GM12878 (cell line): Measurements from ENCODE around the gene FRMPD2. TPM values are rescaled to one million over a fixed set of nuclear protein-coding genes. Genes with fewer than 3 reads are reported as not detected.

Source experiments
- ATAC-seq: fragments of 200-7000 bp; cut with Tn5 transposase; 3 replicates; pipeline ENCODE4 v1.9.1; 2020; ENCODE audit warnings: mild to moderate bottlenecking, moderate library complexity
- BruUV-seq: library from RNA; stranded (reverse); fragments of 400-500 nt; replicated peaks from 2 replicates; lab custom pipeline; 2021; lab: Mats Ljungman, UMichigan
- CTCF ChIA-PET: fragments of 300-600 bp; sonication (Branson Sonifier 250); formaldehyde crosslinking; extraction: SDS; loops from one replicate; lab custom pipeline; 2021; ENCODE audit warnings: inconsistent platforms; lab: Yijun Ruan, JAX
- POLR2A ChIA-PET: fragments of 350-600 bp; formaldehyde crosslinking; extraction: SDS; loops from one replicate; lab custom pipeline; 2021; ENCODE audit warnings: inconsistent platforms; lab: Charles Lee
- RAD21 ChIA-PET: fragments of 300-600 bp; sonication (Branson Sonifier 250); formaldehyde crosslinking; loops from one replicate; lab custom pipeline; 2023; ENCODE audit warnings: antibody characterized with exemption; ENCODE audit not compliant: unreplicated experiment; lab: Charles Lee
- SMC1A ChIA-PET: fragments of 300-600 bp; sonication (Branson Sonifier 250); formaldehyde crosslinking; loops from one replicate; lab custom pipeline; 2023; ENCODE audit not compliant: unreplicated experiment, uncharacterized antibody; lab: Charles Lee
- DNase-seq: peaks from one replicate; pipeline ENCODE4 v3.0.0-alpha.2; 2011; ENCODE audit warnings: low read depth, low spot score
- FAIRE-seq: peaks from 3 replicates; lab custom pipeline; 2011; peaks lifted over from hg19 to GRCh38; lab: Jason Lieb, UNC
- H2AFZ ChIP-seq: 2 replicates; pipeline ENCODE4 v1.6.0; 2011; ENCODE audit warnings: low read depth, low read length, control low read depth; ENCODE audit not compliant: control insufficient read depth
- H3K27ac ChIP-seq: 2 replicates; pipeline ENCODE4 v1.5.1; 2011; ENCODE audit warnings: control low read depth; ENCODE audit not compliant: control insufficient read depth, insufficient read depth
- H3K27me3 ChIP-seq, 2 experiments: replicated peaks in 1 of 2; 2 replicates each; pipeline versions ENCODE4 v1.6.0 to v1.6.1; 2011; ENCODE audit warnings: low read length in 1 of 2; ENCODE audit not compliant: control insufficient read depth in 2 of 2, insufficient read depth in 2 of 2
- H3K36me3 ChIP-seq, 2 experiments: 2 replicates each; pipeline ENCODE4 v1.5.1; 2011; ENCODE audit warnings: low read length in 1 of 2; ENCODE audit not compliant: control insufficient read depth in 2 of 2, insufficient read depth in 2 of 2
- H3K4me1 ChIP-seq: 2 replicates; pipeline ENCODE4 v1.6.1; 2011; ENCODE audit warnings: mild to moderate bottlenecking, low read length, moderate library complexity, mixed read lengths; ENCODE audit not compliant: control insufficient read depth, insufficient read depth
- H3K4me2 ChIP-seq: 2 replicates; pipeline ENCODE4 v1.6.0; 2011; ENCODE audit warnings: control low read depth; ENCODE audit not compliant: control insufficient read depth, insufficient read depth
- H3K4me3 ChIP-seq: fragments of 200-600 bp; sonication (generic); 2 replicates; pipeline ENCODE4 v1.5.1; 2016
- H3K79me2 ChIP-seq: 2 replicates; pipeline ENCODE4 v1.6.0; 2011; ENCODE audit warnings: low read length; ENCODE audit not compliant: control insufficient read depth, insufficient read depth
- H3K9ac ChIP-seq: 2 replicates; pipeline ENCODE4 v1.8.0; 2011; ENCODE audit warnings: low read length, control low read depth, mixed read lengths; ENCODE audit not compliant: control insufficient read depth, insufficient read depth
- H3K9me3 ChIP-seq: replicated peaks from 3 replicates; pipeline ENCODE4 v1.5.1; 2011; ENCODE audit warnings: mild to moderate bottlenecking, low read length; ENCODE audit not compliant: control insufficient read depth, insufficient read depth
- H4K20me1 ChIP-seq: 2 replicates; pipeline ENCODE4 v1.6.0; 2011; ENCODE audit not compliant: control insufficient read depth, insufficient read depth
- ATF7 ChIP-seq: fragments of 450-650 bp; IDR thresholded peaks from 2 replicates; pipeline ENCODE4 v1.6.1; 2016; ENCODE audit warnings: low read depth, mild to moderate bottlenecking
- CBX3 ChIP-seq: fragments of 200-600 bp; sonication (generic); IDR thresholded peaks from 2 replicates; pipeline ENCODE4 v1.6.1; 2016; ENCODE audit warnings: low read depth, borderline replicate concordance
- GATAD2B ChIP-seq: fragments of 450-650 bp; conservative IDR thresholded peaks from 2 replicates; pipeline ENCODE4 v1.6.1; 2017; ENCODE audit warnings: low read depth, mild to moderate bottlenecking, moderate library complexity
- HDAC6 ChIP-seq: fragments of 200-600 bp; sonication (generic); IDR thresholded peaks from one replicate; pipeline ENCODE4 v1.8.0; 2017; ENCODE audit warnings: antibody characterized with exemption; ENCODE audit not compliant: unreplicated experiment
- KAT2A ChIP-seq: conservative IDR thresholded peaks from 2 replicates; pipeline ENCODE4 v1.6.1; 2011; ENCODE audit warnings: low read depth, low read length; ENCODE audit not compliant: control insufficient read depth
- MEF2A ChIP-seq: IDR thresholded peaks from 2 replicates; pipeline ENCODE4 v1.6.1; 2011; ENCODE audit warnings: low read depth, mild to moderate bottlenecking, low read length, moderate library complexity; ENCODE audit not compliant: insufficient read depth
- NFIC ChIP-seq: IDR thresholded peaks from 2 replicates; pipeline ENCODE4 v1.6.1; 2012; ENCODE audit warnings: low read depth, mild to moderate bottlenecking, inconsistent platforms, low read length, moderate library complexity
- NFYA ChIP-seq: IDR thresholded peaks from 2 replicates; pipeline ENCODE4 v1.6.1; 2011; ENCODE audit warnings: low read depth, mild to moderate bottlenecking, low read length, improper control_type of control experiment, borderline replicate concordance
- PML ChIP-seq: IDR thresholded peaks from 2 replicates; pipeline ENCODE4 v1.6.1; 2012; ENCODE audit warnings: low read length, inconsistent platforms
- POLR2A ChIP-seq: IDR thresholded peaks from 2 replicates; pipeline ENCODE4 v1.6.1; 2011; ENCODE audit warnings: low read depth, mild to moderate bottlenecking, low read length
- POLR2AphosphoS2 ChIP-seq: IDR thresholded peaks from 2 replicates; pipeline ENCODE4 v1.6.1; 2011; ENCODE audit warnings: low read depth, mild to moderate bottlenecking, low read length, improper control_type of control experiment, moderate library complexity
- POU2F2 ChIP-seq: IDR thresholded peaks from 3 replicates; pipeline ENCODE4 v1.6.1; 2011; ENCODE audit warnings: low read depth, mild to moderate bottlenecking, low read length, borderline replicate concordance
- RB1 ChIP-seq: fragments of 450-650 bp; formaldehyde crosslinking; IDR thresholded peaks from 2 replicates; pipeline ENCODE4 v1.6.1; 2017; ENCODE audit warnings: mild to moderate bottlenecking, borderline replicate concordance
- SMARCA5 ChIP-seq: fragments of 450-650 bp; IDR thresholded peaks from 2 replicates; pipeline ENCODE4 v1.6.1; 2017; ENCODE audit warnings: mild to moderate bottlenecking
- SPI1 ChIP-seq: IDR thresholded peaks from 2 replicates; pipeline ENCODE4 v1.6.1; 2011; ENCODE audit warnings: low read depth, mild to moderate bottlenecking, low read length, moderate library complexity, borderline replicate concordance; ENCODE audit not compliant: insufficient read depth
- STAT3 ChIP-seq: IDR thresholded peaks from 2 replicates; pipeline ENCODE4 v1.6.1; 2011; ENCODE audit warnings: low read depth, low read length, improper control_type of control experiment
- SUZ12 ChIP-seq: fragments of 200-600 bp; sonication (generic); IDR thresholded peaks from one replicate; pipeline ENCODE4 v1.6.1; 2018; ENCODE audit warnings: antibody characterized with exemption, mild to moderate bottlenecking; ENCODE audit not compliant: unreplicated experiment
- ZBTB11 ChIP-seq: fragments of 450-650 bp; formaldehyde crosslinking; IDR thresholded peaks from 2 replicates; pipeline ENCODE4 v1.5.0; 2022; ENCODE audit warnings: mild to moderate bottlenecking, missing genetic modification characterization
- ZNF622 ChIP-seq: fragments of 450-650 bp; IDR thresholded peaks from 2 replicates; pipeline ENCODE4 v1.6.1; 2017; ENCODE audit warnings: mild to moderate bottlenecking, inconsistent platforms
- in situ Hi-C: fragments of 300-500 bp; cut with MboI; formaldehyde crosslinking; loops from 9 replicates; pipeline ENCODE4 v1.14.3; 2018; ENCODE audit warnings: mixed read lengths
- intact Hi-C: fragments of 100-400 bp; cut with micrococcal nuclease; formaldehyde crosslinking; loops from one replicate; pipeline ENCODE4 v1.14.2; 2022; ENCODE audit not compliant: unreplicated experiment
- polyA plus RNA-seq, 11 experiments: library from polyadenylated mRNA; depleted of rRNA in 4 of 11; unstranded in 6 of 11; stranded (reverse) in 5 of 11; fragments of >200 nt; fragmentation: Nextera tagmentation in 4 of 11; fragmentation: Illumina TruSeq in 1 of 11; extraction: Ambion mirVana in 4 of 11; extraction: Trizol in 1 of 11; gene quantifications; 1 replicate in 1 of 11; 2 replicates in 10 of 11; pipeline versions ENCODE4 v1.2.1 to v1.2.3, GENCODE V29; 2011 to 2016; ENCODE audit warnings: inconsistent platforms in 2 of 11, missing spikeins in 2 of 11, low read depth in 1 of 11
- total RNA-seq, 4 experiments: library from RNA; depleted of rRNA in 3 of 4; stranded (reverse); fragments of >200 nt in 3 of 4; fragmentation: Illumina TruSeq in 1 of 4; extraction: Trizol in 1 of 4; gene quantifications; 2 replicates each; pipeline versions ENCODE4 v1.2.1 to v1.2.3, GENCODE V29; 2013 to 2021
- TF ChIP-seq, protein P1 (sequence below): fragments of 450-650 bp; IDR thresholded peaks from 2 replicates; pipeline ENCODE4 v1.6.1; 2017; ENCODE audit warnings: antibody characterized with exemption, mild to moderate bottlenecking, moderate library complexity

The FRMPD2 gene
- total and polyA plus RNA-seq, 10 of the 15 experiments (the other 5 are each of a cell fraction or from before 2014, with no cell fraction given): 0.38 to 5.7 (median 1.4) TPM

GRCh38 chr10:48241332-48241731 is 33.2 kb downstream of the FRMPD2 start:
- intact Hi-C loops: no loop called here

More at GRCh38 chr10:48241332-48241731, 33.2 kb downstream of the FRMPD2 start:
- no peaks in the 10 kb centered on the region for H3K27me3 ChIP-seq
- FAIRE-seq (no peak), ATAC-seq (no peak), DNase-seq (no peak)
- H2AFZ ChIP-seq: no peak overlapping the region
- H3K9me3 ChIP-seq: no peaks in the 10 kb centered on the region
- CTCF ChIA-PET: no interaction called here
- H3K4me1 ChIP-seq: no peaks in the 10 kb centered on the region
- RAD21 ChIA-PET: no interaction called here
- no peak for TF ChIP-seq POU2F2
- TF ChIP-seq ZNF622: no peak
- no peak for TF ChIP-seq SMARCA5
- no peak for TF ChIP-seq POLR2A
- no peak for TF ChIP-seq PML
- no peak for TF ChIP-seq GATAD2B
- TF ChIP-seq, protein P1, sequence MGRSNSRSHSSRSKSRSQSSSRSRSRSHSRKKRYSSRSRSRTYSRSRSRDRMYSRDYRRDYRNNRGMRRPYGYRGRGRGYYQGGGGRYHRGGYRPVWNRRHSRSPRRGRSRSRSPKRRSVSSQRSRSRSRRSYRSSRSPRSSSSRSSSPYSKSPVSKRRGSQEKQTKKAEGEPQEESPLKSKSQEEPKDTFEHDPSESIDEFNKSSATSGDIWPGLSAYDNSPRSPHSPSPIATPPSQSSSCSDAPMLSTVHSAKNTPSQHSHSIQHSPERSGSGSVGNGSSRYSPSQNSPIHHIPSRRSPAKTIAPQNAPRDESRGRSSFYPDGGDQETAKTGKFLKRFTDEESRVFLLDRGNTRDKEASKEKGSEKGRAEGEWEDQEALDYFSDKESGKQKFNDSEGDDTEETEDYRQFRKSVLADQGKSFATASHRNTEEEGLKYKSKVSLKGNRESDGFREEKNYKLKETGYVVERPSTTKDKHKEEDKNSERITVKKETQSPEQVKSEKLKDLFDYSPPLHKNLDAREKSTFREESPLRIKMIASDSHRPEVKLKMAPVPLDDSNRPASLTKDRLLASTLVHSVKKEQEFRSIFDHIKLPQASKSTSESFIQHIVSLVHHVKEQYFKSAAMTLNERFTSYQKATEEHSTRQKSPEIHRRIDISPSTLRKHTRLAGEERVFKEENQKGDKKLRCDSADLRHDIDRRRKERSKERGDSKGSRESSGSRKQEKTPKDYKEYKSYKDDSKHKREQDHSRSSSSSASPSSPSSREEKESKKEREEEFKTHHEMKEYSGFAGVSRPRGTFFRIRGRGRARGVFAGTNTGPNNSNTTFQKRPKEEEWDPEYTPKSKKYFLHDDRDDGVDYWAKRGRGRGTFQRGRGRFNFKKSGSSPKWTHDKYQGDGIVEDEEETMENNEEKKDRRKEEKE: no peak
- TF ChIP-seq SPI1: no peak
- TF ChIP-seq NFYA: no peak
- no peak for TF ChIP-seq RB1
- TF ChIP-seq NFIC: no peak
- no peak for TF ChIP-seq CBX3
- no peak for TF ChIP-seq MEF2A
- no peak for TF ChIP-seq SUZ12
- no peak for TF ChIP-seq KAT2A
- TF ChIP-seq HDAC6: no peak
- TF ChIP-seq ATF7: no peak
- TF ChIP-seq POLR2AphosphoS2: no peak
- TF ChIP-seq STAT3: no peak
- no peak for TF ChIP-seq ZBTB11 (CRISPR knock-in tag)
- in situ Hi-C loops: no loop called here
- no peaks in the 10 kb centered on the region for H4K20me1 ChIP-seq
- no peaks in the 10 kb centered on the region for H3K36me3 ChIP-seq
- no peaks in the 10 kb centered on the region for H3K79me2 ChIP-seq
- POLR2A ChIA-PET: no interaction called here
- no peak overlapping the region for H3K9ac ChIP-seq
- SMC1A ChIA-PET: no interaction called here
- no peak overlapping the region for H3K4me2 ChIP-seq
- H3K27ac ChIP-seq: no peak overlapping the region
- H3K4me3 ChIP-seq: no peak overlapping the region
- BruUV-seq: no TSS peak
